Measurements from ENCODE around the gene CLIC5. TPM values are rescaled to one million over a fixed set of nuclear protein-coding genes. Genes with fewer than 3 reads are reported as not detected.

Gene CLIC5
- total RNA-seq, 2 experiments from 2014 or later, result 0.03 to 0.08 TPM

DNA sequence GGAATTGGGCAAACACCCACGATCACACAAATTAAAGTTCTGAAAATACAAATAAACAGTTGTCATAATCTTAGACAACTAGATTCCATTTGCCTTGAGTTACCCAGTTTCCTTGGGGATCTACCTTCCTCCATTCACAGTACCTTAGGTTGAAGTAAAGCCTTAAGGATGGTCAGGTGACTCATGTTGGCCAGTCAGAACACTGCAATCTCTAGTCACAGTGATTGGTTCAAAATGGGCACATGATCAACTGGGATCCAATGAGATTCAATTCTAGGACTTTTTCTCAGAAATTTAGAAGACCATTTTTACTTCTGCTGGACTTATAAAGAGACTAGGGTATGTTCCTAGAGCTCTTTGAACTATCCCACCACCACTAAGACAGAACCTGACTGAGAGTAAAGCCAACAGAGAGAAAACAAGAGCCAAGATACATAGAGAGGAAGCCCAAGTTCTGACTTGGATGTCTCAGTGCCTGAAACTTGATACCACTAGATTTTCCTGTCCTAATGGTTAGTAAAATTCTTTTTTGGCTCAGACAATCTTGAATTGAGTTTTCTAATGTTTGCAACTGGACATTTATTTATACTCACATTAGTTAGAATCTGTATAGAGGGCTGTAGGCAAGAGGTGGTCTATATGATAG lies 8.6 kb upstream of the CLIC5 start:
- H2AFZ ChIP-seq (ENCODE audit: low read length), result peak overlapping the region; percentile 59; the same call in 1 of the 2 replicates
- no peak overlapping the region for H3K4me2 ChIP-seq (ENCODE audit: low read length)
- intact Hi-C loops (cut with micrococcal nuclease; ENCODE audit: unreplicated experiment), result no loop called here
- H4K20me1 ChIP-seq (ENCODE audit: insufficient read depth, low read length), result no peaks in the 10 kb centered on the region
- BruUV-seq (replicated peaks), result no TSS peak
- H3K36me3 ChIP-seq (ENCODE audit: insufficient read depth, low read length), result no peaks in the 10 kb centered on the region
- ChIA-PET POLR2A (no interaction called here), CTCF (ENCODE audit: unreplicated experiment) (no interaction called here)
- H3K9me3 ChIP-seq (ENCODE audit: low read length), result no peaks in the 10 kb centered on the region
- no peaks in the 10 kb centered on the region for H3K9me2 ChIP-seq (ENCODE audit: insufficient read depth, low read length)
- TF ChIP-seq, protein P1, sequence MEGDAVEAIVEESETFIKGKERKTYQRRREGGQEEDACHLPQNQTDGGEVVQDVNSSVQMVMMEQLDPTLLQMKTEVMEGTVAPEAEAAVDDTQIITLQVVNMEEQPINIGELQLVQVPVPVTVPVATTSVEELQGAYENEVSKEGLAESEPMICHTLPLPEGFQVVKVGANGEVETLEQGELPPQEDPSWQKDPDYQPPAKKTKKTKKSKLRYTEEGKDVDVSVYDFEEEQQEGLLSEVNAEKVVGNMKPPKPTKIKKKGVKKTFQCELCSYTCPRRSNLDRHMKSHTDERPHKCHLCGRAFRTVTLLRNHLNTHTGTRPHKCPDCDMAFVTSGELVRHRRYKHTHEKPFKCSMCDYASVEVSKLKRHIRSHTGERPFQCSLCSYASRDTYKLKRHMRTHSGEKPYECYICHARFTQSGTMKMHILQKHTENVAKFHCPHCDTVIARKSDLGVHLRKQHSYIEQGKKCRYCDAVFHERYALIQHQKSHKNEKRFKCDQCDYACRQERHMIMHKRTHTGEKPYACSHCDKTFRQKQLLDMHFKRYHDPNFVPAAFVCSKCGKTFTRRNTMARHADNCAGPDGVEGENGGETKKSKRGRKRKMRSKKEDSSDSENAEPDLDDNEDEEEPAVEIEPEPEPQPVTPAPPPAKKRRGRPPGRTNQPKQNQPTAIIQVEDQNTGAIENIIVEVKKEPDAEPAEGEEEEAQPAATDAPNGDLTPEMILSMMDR (conservative IDR thresholded peaks at IDR 0.05; ENCODE audit: low read length), result no peak
- no peak for TF ChIP-seq EZH2phosphoT487 (IDR thresholded peaks at IDR 0.05; ENCODE audit: borderline replicate concordance, low read depth, low read length)
- no peak for DNase-seq (ENCODE audit: low spot score)
- H3K79me2 ChIP-seq (ENCODE audit: insufficient read depth, low read depth, low read length), result no peaks in the 10 kb centered on the region
- no peak overlapping the region for H3K4me3 ChIP-seq (ENCODE audit: low read depth, low read length, poor library complexity, severe bottlenecking)
- no peak overlapping the region for H3K27ac ChIP-seq (ENCODE audit: low read depth, low read length, poor library complexity, severe bottlenecking)
- no peaks in the 10 kb centered on the region for H3K4me1 ChIP-seq (ENCODE audit: insufficient read depth, low read length, poor library complexity, severe bottlenecking)

DNA sequence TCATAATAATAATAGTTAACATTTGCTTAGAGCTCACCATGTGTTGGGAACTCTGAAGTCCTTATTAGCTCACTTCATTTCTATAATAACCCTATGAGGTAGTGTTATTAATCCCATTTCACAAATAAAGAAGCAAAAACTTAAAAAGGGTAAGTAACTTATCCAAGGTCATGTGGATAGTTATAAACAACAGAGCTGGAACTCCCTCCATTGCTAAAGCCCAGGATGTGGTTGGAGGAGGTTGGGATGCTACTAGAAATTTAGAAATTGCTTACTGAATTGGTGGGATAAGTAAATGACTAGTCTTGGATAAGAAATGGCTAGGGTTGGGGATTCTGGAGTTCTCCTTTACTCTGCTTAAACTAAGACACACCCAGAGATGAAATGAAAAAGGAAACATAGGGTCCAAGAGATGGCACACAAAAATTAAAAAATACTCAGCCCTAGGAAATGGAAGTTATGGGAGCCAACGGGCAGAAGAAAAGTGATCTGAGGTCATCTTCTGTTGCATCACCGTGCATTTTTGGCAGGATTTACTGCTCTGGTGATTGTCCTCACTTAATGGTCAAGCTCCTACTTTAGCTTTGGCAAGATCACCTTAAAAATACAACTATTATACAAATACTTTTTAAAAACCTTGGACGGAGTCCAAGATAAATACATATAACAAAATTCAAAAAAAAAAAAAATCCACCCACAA lies 7.7 kb upstream of the CLIC5 start:
- Histone ChIP-seq H2AFZ (ENCODE audit: low read length) (0 out of 2 replicates have a peak overlapping the region, but pooled peaks have one; percentile 59), H3K4me3 (ENCODE audit: low read depth, low read length, poor library complexity, severe bottlenecking) (no peak overlapping the region), H3K9me2 (ENCODE audit: insufficient read depth, low read length) (no peaks in the 10 kb centered on the region), H3K79me2 (ENCODE audit: insufficient read depth, low read depth, low read length) (no peaks in the 10 kb centered on the region), H3K27ac (ENCODE audit: low read depth, low read length, poor library complexity, severe bottlenecking) (no peak overlapping the region), H4K20me1 (ENCODE audit: insufficient read depth, low read length) (no peaks in the 10 kb centered on the region), H3K4me1 (ENCODE audit: insufficient read depth, low read length, poor library complexity, severe bottlenecking) (no peaks in the 10 kb centered on the region), H3K36me3 (ENCODE audit: insufficient read depth, low read length) (no peaks in the 10 kb centered on the region), H3K4me2 (ENCODE audit: low read length) (no peak overlapping the region), H3K9me3 (ENCODE audit: low read length) (no peaks in the 10 kb centered on the region)
- intact Hi-C loops (cut with micrococcal nuclease; ENCODE audit: unreplicated experiment), result no loop called here
- BruUV-seq (replicated peaks), result no TSS peak
- ChIA-PET CTCF (ENCODE audit: unreplicated experiment) (no interaction called here), POLR2A (interaction anchor here (0.7 to 0.8 kb wide), 2 partner anchors 10 to 79 kb away, joined by 3 to 5 read pairs; no protein-coding TSS in a partner anchor)
- DNase-seq (ENCODE audit: low spot score), result no peak
- TF ChIP-seq EZH2phosphoT487 (IDR thresholded peaks at IDR 0.05; ENCODE audit: borderline replicate concordance, low read depth, low read length), result no peak
- TF ChIP-seq, protein P1 (conservative IDR thresholded peaks at IDR 0.05; ENCODE audit: low read length), result no peak
